Tibial nerve (tissue), 3 donors: Measurements from ENCODE around the gene SOS1.

Experiments
- CTCF ChIP-seq, 5 experiments: fragments of 200-600 bp in 3 of 5; fragments of 450-650 bp in 2 of 5; sonication (generic) in 3 of 5; IDR thresholded peaks; one replicate each; pipeline ENCODE4 v1.5.1; 2016 to 2019; ENCODE audit warnings: antibody characterized with exemption in 5 of 5, mild to moderate bottlenecking in 3 of 5, moderate library complexity in 2 of 5
- POLR2A ChIP-seq, 2 donors: fragments of 450-650 bp; IDR thresholded peaks; one replicate each; pipeline ENCODE4 v1.6.1; 2017; ENCODE audit warnings: antibody characterized with exemption in 2 of 2, mild to moderate bottlenecking in 2 of 2, moderate library complexity in 2 of 2

DNA sequence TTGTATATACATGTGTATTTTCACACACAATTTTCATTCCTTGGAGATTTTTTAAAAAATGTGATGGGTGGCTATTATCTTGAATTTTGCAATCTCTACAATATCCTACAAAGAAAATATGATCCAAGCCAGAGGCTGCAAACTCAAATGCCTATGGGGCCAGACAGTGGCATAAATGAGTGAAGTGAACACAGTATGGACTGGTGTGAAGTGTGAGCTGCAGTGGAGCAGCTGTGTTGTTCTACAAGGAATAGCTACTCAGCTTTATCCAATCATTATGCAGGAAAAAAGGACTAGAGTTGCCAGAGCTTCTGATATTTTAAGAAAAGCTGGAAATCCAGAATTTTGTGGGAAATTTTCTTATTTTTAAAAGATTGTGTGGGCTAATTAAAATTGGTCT, 169.1 kb downstream of the SOS1 start:
- TF ChIP-seq CTCF (IDR thresholded peaks at IDR 0.05): no peak
- no peak for TF ChIP-seq POLR2A (IDR thresholded peaks at IDR 0.05)
